HG03378 (cell line): ENCODE results near the gene SHANK2.

ENCODE experiments used
- ATAC-seq: cut with Tn5 transposase; IDR thresholded peaks from one replicate; pipeline ENCODE4 v1.9.1; 2021; ENCODE audit warnings: mild to moderate bottlenecking, moderate library complexity; ENCODE audit not compliant: unreplicated experiment

The SHANK2 gene

DNA sequence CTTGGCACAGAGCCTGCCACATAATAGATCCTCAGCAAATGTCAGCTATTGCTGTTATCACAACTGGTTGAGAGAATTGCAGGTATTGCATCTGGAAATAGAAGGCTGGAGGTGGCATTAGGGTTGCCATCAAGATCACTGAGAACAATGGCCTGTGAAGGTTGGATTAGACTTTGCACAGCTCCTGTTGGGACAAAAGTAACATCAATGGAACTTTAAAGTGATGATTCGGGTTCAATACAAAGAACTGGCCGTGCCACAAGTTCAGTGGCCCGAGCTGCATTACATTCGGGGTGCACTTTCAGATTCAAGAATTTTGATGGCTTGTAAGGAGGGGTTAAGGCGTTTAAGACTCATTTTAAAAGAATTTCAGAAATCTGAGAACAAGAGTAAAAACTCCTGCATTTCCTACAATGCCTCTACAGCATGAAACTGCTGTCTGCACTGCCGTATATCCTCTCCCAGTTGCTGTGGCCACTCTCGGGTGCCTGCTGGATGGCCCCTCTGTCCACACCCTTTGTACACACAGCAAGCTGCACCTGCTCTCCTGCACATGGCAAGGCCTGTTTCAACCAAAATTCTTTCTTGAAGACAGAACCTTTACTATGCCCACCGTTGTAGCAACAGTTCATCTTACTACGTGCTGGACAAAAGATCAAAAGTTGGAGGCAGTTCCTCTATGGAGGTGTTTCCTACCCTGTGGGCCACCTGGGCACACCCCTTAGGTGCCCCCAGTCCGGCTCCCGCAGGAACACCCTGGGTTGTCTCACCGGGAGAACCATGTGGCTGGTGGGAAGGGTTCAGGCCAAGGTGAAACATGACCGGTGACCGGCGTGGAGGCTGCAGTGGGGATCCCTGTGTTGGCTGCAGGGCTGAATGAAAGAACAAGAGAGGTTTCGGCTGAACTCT, 17.5 kb upstream of the SHANK2 start:
- no peak for ATAC-seq

DNA sequence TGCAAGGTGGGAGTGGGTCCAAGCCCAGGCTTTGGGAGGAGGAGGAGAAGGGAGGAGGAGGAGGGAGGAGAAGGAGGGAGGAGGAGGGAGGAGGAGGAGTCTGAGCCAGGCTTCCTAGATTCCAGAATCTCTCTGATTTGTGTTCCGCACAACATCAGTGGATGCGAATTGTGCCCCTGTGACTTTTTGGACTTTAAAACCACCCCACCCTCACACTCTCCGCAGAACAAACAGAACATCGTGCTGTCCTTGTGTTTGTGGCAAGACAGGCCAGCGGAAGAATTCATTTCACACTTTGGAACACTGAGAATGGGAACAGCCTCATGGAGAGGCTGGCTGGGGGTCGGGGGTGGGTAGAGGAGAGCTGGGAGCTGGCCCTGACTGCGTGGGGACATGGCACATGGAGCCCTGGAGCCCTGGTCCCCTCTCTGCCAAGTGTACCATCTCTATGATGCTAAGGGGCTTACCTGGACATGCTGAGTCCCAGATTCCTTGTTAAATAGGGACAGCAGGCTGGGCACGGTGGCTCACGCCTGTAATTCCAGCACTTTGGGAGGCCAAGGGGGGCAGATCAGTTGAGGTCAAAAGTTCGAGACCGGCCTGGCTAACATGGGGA, 16.4 kb upstream of the SHANK2 start:
- no peak for ATAC-seq

DNA sequence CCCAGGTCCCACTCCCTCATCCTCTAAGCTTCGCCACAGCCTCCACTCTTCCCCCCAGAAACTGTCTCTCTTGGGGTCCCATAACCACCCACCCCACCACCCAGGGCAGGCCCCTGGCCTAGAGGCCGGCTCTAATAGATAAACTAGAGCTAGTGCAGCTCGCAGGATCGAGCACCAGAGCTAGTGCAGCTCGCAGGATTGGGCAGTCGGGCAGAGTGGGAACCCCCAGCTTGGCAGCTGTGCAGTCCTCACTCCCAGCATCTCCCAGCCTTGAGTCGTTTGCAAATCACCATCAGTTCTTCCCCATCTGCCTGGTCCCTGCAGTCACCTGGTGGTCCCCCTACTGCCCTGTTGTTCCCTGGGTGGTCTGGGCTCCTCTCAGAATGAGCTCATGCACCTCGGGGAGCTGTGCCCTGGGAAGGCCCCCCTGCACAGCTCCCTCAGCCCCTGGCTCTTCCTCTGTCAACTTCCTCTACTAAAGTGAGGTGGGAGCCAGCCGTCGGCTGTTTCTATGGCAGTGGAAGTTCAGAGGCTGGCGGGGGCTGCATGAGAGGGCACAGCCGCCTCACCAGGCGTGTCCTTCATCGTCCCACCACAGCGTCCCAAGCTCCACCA, 15.5 kb upstream of the SHANK2 start:
- no peak for ATAC-seq

DNA sequence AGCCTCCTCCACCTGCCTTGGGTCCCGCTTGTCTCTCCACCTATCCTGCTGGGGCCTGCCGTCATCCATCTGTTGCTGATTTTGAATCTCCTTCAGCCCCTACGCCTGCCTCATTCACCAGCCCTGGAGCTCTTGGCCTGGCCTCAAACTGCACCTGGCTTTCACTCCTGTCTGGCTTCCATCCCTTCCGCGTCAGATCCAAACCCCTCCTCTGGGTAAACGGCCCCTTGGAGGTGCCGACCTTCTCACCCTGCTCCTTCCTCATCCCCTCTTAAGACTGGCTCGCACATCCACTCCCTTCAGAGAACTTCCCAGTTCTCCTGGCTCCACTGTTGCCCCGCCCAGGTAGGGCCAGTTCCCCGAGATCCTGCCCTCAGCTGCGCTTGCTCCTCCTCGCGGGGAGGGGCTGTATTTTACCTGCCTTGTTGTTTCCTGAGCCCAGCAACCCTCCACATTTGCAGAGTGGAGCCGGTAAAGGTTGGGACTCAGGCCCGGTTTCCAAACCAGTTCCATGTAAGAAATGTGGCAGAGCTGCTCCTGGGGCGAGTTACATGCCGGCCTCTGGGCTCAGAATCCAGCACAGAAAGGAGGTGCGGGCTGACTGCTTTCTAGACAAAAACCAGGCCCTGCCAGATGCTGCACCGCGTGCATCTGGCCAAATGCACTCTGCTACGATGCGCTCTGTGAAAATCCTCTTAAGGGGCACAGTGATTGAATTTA, 13.9 kb upstream of the SHANK2 start:
- ATAC-seq = no peak

DNA sequence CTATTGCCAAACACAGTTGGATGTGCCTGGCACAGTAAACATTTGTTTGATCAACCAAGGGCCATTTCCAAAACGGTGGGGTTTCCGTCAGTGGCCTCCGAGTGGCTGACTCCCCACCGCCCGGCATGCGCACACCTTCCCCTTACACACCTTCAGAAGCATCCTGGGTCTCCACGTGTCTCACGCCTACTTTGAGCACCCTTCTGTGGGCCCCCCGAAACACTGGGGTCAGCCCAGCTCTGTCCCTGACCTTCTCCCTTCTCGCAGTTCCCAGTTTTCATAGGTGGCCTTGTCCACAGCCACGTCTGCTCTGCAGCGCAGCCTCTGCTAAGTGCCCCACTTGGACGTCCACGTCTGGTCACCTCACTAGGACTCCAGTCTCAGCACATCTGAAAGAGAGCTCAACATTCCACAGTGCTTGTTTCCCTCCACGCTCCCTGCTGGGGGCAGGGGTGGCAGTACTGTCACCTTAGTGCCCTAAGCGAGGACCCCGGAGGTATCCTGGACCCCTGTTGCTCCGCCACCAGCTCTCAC, 13.2 kb upstream of the SHANK2 start:
- ATAC-seq = no peak

DNA sequence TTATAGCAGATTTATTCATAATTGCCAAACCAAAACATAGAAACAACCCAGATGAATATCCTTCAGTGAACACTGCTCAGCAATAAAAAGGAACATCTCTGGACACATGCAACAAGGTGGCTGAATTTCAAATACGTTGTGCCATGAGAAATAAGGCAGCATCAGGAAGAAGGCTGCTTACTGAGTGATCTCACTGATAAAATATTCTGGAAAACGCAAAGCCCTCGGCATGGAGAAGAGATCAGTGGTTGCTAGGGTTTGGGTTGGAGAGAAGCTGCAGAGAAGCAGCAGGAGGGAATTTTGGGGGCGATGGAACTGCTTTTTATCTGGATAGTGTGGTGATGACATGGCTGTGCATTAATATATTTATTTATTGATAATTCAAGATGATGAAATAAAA, 11.0 kb upstream of the SHANK2 start:
- no peak for ATAC-seq

DNA sequence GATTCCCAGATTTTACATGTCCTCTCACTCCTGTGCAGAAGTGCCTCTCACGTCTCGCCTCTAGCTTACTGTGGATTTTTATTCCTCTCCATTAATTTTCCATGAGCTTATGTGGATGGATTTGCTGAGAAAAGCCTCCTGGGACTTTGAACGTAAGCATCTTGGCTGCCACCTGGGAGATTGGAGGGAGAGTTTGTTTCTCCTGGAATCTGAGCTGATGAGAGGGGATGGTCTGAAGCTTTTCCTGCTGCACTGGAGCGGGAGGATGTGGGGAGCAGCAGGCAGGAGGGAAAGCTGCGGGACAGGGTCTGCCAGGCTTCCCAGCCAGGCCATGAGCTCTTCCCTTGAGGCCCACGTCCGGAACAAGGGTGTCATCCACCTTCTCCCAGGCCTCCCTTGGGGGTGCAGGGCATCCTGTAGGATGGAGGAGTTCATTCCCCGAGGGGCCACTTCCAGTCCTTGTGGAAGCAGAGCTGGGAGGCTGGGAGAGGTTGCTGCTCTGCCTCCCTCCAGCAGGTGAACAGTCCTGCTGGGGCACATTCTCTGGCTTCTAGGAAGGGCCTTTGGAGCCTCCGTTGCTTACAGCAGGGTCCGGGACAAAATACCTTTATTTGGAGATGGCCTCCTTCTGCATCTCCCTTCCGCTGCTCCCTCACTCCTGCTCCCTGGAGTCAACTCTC, 3.6 kb upstream of the SHANK2 start:
- no peak for ATAC-seq

DNA sequence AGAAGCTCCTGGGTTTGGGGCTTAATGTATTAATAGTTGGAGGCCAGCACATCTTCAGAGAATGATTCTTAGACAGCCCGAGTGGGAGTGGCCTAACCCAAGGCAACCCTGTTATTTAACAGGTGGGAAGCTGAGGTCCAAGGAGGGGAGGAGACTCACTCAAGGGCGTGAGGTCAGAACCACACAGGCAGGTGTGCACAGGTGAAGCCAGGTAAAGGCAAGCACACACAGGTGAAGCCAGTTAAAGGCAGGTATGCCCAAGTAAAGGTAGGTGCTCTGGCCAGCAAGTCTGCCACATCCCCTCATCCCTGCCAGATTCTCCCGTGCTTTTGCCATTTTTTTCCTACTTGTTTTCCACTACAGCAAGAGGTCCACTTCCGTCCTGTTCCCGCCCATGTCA, 2.9 kb upstream of the SHANK2 start:
- ATAC-seq = no peak

DNA sequence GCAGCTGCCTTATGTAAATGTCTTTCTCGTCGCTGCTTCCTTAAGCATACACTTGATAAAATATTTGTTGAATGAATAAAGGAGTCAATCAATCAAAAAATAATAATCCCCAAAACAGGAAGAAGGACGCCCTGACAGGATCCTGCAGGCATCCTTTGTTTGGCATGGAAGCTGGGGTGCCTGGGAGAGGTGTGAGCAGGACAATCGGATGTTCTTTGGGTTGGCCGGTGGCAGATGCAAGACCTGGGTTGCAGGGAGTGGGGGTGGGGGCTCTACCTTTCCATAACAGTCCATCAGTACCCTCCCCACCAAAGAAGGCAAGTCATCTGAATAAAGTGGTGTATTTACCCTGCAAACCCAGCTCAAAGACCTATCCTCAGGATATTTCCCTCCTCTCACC, 1.4 kb upstream of the SHANK2 start:
- no peak for ATAC-seq

DNA sequence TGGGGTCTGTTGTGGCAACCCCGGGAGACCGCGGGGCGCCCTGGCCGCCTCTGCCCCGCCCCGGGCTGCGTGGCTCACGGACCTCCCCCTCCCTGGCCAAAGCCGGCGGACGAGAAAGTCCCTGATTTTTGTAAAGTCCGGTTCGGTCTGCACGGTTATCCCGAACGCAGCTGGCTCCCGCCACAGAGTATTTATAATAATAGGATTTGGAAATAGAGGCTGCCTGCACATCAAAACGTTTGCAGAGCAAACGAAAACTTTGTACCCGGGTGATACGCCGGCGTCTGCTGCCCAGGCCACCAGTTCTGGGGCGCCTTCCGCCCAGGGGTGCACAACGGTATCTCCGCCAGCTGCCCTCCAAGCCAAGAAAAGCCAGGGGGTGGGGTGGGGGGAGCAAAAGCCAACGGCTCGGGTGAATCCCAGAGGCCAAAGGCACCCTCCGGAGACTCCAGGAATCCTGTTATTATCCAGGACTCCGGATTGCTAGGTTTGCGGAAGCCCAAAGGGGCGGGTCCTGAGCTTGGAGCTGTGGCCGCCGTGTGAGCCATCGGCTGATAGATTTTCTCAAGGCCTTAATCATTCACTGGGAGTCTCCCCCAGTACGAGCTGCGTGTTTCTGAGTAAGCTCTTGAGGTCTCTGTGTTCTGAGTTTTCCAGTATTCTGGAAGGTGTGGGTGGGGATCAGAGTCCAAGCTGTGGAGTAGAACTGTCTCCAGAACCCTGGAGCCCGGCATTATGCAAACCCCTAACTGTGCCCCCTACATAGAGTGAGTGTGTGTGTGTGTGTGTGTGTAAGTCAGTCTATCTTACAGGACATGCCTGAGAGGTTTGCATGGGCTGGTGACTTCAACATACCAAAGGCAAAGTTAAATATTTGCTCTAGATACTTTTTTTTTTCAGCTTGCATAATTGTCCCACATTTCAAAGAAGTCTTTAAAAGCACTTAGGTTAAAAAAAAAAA, 673 bp upstream of the SHANK2 start:
- ATAC-seq = no peak

DNA sequence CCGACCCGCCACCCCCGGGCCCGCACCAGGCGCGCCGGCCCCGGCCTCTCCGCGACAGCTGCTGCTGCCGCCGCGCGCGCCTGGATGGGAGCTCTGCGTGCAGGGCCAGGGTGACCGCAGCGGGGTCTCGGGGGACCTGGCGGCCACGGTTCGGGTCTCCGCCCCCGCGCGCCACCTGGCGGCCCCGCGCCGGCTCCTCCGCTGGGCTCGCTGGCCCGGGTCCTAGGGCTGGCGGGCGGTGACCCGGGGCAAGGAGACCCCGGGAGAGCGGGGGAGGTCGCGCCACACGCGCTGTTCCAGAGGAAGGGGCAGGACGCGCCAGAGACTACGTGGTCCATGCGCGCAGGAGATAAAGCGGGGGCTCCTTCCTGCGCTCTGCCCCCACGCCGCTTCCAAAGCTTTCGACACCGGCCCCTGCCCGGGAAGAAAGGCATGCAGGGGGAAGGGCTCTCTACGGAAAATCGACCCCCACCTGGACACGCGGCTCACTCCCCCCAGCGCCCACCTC, 562 bp downstream of the SHANK2 start:
- ATAC-seq = no peak

DNA sequence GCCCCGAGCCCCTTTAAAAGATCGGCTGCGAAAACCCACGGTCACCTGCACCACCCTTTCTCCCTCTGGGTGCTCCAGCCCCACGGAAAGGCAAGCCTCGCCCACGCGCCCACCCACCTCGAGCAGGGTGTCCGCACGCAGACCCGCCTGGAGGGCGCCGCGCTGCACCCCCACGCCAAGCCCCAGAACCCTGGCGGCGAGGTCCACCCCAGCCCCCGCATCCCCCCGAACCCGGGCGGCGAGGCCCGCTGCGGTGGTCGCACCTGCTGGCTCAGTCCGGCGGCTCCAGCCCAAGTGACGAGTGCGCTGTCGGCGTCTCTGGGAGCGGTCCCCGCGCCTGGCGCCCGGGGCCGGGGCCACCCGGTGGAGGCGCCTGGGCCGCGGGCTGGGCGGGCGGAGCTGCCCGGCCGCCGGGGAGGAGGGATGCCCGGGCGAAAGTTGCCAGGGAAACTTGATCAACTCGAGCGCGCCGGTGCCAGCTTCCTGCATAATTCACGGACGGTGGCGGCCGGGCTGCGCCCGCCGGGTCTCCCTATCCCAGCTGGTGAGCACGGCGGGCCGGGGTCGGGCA, 1.1 kb downstream of the SHANK2 start:
- ATAC-seq = no peak

DNA sequence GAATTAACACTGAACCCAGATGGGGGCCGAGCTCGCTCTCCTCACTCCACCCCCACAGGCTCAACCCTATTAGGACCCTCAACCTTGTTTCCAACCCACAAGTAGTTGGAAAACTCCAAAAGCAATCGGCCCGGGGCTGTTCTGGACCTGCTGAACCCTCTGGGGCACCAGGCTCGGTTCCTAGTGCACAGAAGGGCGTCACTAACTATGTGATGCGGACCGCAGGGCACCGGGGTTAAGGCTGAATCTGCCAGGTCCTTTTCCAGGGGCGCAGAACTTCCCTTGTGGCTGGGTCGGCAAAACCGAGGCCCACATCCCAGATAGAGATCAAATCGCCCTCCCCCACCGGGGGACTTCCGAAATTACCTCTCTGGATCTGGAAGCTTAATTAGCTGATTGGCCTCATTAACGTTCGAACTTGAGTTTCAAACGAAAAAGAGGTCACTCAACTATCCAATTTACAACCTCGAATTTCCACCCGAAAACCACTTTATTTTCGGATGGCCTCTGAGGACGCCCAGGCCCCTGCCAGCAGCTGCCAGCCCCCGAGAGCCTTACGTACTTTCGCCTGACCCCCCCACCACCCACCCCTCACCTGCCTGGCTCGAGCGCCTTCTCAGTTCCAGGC, 1.7 kb downstream of the SHANK2 start:
- ATAC-seq = no peak

DNA sequence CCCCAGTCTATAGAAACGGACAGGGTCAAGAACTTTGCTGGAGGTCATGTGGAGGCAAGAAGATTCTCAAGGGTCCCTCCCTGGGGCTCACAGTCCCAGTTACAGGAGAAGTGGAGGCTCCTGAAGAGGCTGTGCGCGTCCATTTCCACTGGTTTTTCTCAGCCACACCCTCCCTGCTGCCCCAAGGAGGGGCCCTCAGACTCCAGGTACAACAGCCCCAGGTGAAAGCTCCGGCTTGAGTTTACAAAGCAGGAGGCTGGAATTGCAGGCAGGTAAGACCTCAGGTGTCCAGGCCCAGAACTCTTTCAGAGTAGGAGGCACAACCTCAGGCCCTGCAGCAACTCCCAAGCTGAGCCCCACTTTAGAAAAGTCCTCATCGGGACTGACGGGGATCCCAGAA, 3.1 kb downstream of the SHANK2 start:
- no peak for ATAC-seq

DNA sequence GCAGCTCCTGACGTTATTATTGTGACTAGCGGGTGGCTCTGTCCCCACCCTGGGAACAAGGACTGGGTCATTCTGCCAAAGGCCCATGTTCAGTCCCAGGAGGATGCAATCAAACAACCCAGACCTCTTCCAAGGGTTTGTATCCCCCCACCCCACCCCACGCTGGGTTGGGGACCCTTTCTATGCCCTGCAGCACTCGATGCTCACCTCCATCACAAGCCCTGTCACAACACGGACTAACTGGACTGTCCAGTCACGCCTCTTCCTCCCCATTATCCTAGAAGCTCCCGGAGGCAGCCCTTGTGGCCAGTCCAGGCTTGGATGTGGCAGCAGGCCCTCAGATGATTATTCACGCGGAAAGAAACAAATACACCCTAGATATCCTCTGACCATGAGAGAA, 3.7 kb downstream of the SHANK2 start:
- no peak for ATAC-seq

DNA sequence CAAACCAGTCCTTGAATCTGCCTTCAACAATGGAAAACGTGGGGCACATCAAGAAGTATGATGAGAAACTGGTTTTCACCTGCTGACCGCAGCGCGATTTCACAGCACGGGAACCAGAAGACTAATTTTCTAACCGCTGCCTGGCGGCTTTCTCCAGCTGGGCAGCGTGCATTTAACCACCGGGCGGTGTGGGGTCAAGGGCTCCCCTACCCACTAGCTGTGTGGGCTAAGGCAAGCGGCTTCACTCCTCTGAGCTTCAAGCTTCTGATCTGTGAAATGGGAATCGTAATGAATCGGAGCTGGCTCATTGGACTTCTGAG, 4.2 kb downstream of the SHANK2 start:
- ATAC-seq = no peak

DNA sequence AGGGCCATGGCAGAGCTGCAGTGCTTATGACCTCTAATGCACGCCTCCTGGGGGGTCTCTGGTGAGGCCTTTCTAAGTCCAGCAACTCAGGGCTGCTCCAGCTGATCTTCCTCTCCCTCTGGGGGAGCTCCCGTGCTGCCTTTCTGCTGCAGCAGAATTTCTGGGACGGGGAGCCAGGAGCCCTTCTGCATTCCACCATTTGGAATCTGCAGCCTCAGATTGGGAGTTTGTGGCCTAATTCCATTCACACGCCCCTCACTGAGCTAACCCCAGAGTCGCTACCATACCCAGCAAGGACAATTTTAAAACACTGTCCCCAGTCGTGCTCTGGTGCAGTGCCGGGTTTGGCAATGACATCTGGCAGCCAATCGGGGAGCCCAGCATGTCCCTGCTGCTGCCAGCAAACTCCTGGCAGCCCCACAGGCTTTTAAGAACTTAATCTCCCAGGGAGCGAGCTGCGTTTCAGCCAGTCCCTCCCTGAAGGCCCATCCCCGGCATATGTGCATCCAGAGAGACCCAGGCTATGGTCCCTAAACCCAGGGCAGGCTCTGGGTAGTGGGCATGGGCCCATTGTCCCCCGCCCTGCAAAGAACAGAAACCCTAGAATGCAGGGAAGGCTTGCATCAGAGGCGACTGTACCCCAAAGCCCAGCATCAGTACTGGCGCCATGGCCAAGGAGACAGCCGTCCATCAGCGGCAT, 4.7 kb downstream of the SHANK2 start:
- ATAC-seq = no peak

DNA sequence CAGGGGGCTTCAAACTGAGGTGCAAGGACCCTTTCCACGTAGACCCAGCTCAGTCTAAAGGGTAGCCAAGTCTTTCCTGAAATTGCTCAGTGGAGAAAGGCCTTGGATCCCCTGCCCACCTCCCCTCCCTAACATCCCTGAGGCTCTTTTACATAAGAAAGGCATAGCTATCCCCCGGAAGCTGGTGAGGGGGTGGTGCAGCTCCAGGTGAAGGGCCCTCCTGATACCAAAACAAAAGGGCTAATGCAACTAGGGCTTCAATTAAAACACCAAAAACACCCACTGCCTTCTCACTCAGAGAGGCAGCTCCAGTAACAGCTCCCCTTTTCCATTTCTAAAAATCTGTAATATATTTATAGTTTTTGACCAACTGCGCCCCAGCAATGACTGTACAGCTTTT, 5.8 kb downstream of the SHANK2 start:
- ATAC-seq = no peak
